Measurements from ENCODE around the gene CTXND1. TPM values are rescaled to one million over a fixed set of nuclear protein-coding genes. Genes with fewer than 3 reads are reported as not detected.

Gene CTXND1
- total RNA-seq, 1 experiment from 2014 or later, result not detected

DNA sequence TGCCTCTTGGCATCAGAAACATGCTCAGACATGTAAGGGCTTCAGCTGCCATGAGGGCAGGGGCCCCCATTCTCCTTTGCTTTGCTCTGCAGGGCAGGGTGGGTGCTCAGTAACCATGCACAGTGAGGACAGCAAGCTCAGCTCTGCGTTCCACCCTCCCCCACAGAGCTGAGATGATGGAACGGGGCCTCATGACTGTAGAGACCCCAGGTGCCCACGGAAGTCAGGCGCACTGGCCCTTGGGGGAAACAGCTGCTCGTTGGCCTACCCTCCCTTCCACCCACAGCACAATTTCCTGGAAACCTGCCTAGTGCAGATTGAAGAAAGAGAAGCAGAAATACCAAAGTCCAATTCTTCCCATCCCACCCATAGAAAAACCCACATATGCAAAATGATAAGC lies 10.5 kb downstream of the CTXND1 start:
- H3K9me3 ChIP-seq (ENCODE audit: control insufficient read depth, low read depth, low read length), result no peaks in the 10 kb centered on the region
- no peak overlapping the region for H2BK20ac ChIP-seq (ENCODE audit: low read depth, low read length, poor library complexity, severe bottlenecking)
- H4K20me1 ChIP-seq (ENCODE audit: control insufficient read depth, insufficient read depth, insufficient read length), result no peaks in the 10 kb centered on the region
- H3K27ac ChIP-seq (ENCODE audit: insufficient read length, low read depth, low read length), result no peak overlapping the region
- H2BK12ac ChIP-seq (ENCODE audit: insufficient read length, low read depth, low read length), result no peak overlapping the region
- H4K5ac ChIP-seq (ENCODE audit: insufficient read length, low read depth, low read length), result no peak overlapping the region
- H4K91ac ChIP-seq (ENCODE audit: insufficient read length, low read depth, low read length), result no peak overlapping the region
- no peak overlapping the region for H3K4ac ChIP-seq (ENCODE audit: low read depth, low read length)
- no peak overlapping the region for H2AFZ ChIP-seq (ENCODE audit: low read length)
- H3K9ac ChIP-seq (ENCODE audit: extremely low read depth, insufficient read length, low read length), result no peak overlapping the region
- no peak overlapping the region for H2BK120ac ChIP-seq (ENCODE audit: low read depth, low read length, poor library complexity, severe bottlenecking)
- WGBS (ENCODE audit: extremely low coverage, insufficient read length, low lambda C conversion rate), result no CpG with 5 or more reads among the region's 5 CpGs
- H3K36me3 Mint-ChIP-seq (ENCODE audit: insufficient read depth in 1 of 3, low read depth in 3 of 3), result no peaks in the 10 kb centered on the region
- H3K9me3 Mint-ChIP-seq, result no peaks in the 10 kb centered on the region
- no peak overlapping the region for H3K18ac ChIP-seq (ENCODE audit: insufficient read length, low read depth, low read length)
- no peak overlapping the region for H3K4me3 Mint-ChIP-seq
- no peaks in the 10 kb centered on the region for H3K4me1 ChIP-seq (ENCODE audit: insufficient read depth, low read length)
- no peak overlapping the region for H3K56ac ChIP-seq (ENCODE audit: insufficient read length, low read depth, low read length)
- H3K79me2 ChIP-seq (ENCODE audit: insufficient read depth, low read length), result no peaks in the 10 kb centered on the region
- no peak overlapping the region for H2BK15ac ChIP-seq (ENCODE audit: low read depth, low read length)
- no peak overlapping the region for H3K14ac ChIP-seq (ENCODE audit: insufficient read depth, low read length)
- TF ChIP-seq CTCF (conservative IDR thresholded peaks at IDR 0.05), result no peak
- no peaks in the 10 kb centered on the region for H3K27me3 ChIP-seq (ENCODE audit: insufficient read depth, low read length)
- no peak overlapping the region for H4K8ac ChIP-seq (replicated peaks; ENCODE audit: insufficient read length, low read depth, low read length)
- H3T11ph ChIP-seq (ENCODE audit: low read length), result no peak overlapping the region
- no peak overlapping the region for H3K4me2 ChIP-seq (ENCODE audit: insufficient read depth, insufficient read length, low read length)
- H2BK5ac ChIP-seq (ENCODE audit: insufficient read length, low read length), result no peak overlapping the region
- H3K4me1 Mint-ChIP-seq, result peaks cover 9 to 11% of the 10 kb centered on the region in 2 experiments
- H3K27me3 Mint-ChIP-seq (ENCODE audit: low read depth), result peaks cover 17% of the 10 kb centered on the region
- H3K23ac ChIP-seq (ENCODE audit: insufficient read length, low read depth, low read length), result no peak overlapping the region
- H3K23me2 ChIP-seq (ENCODE audit: insufficient read length, low read depth, low read length, poor library complexity, severe bottlenecking), result no peaks in the 10 kb centered on the region
- no peak overlapping the region for H3K27ac Mint-ChIP-seq
- DNase-seq, result no peak
- no peak overlapping the region for H2AK5ac ChIP-seq (ENCODE audit: insufficient read length, low read length)
- no peaks in the 10 kb centered on the region for H3K79me1 ChIP-seq (ENCODE audit: insufficient read depth, low read depth, low read length, poor library complexity, severe bottlenecking)
